Skeletal muscle satellite cell (primary cell): Measurements from ENCODE around the gene CHCHD6.

Experiments used
- H3K27me3 ChIP-seq: 2 replicates; pipeline ENCODE4 v1.7.0; 2013; ENCODE audit warnings: low read length; ENCODE audit not compliant: control insufficient read depth, insufficient read depth
- H3K36me3 ChIP-seq: 2 replicates; pipeline ENCODE4 v1.7.0; 2013; ENCODE audit warnings: mild to moderate bottlenecking, control low read depth, low read length; ENCODE audit not compliant: insufficient read depth
- H3K4me1 ChIP-seq: 2 replicates; pipeline ENCODE4 v1.7.0; 2013; ENCODE audit warnings: low read length; ENCODE audit not compliant: control insufficient read depth, insufficient read depth
- H3K4me2 ChIP-seq: 2 replicates; pipeline ENCODE4 v1.7.0; 2013; ENCODE audit warnings: mild to moderate bottlenecking, low read length
- H3K4me3 ChIP-seq: 2 replicates; pipeline ENCODE4 v1.7.0; 2013; ENCODE audit warnings: low read length
- H3K9ac ChIP-seq: 2 replicates; pipeline ENCODE4 v1.7.0; 2013; ENCODE audit warnings: mild to moderate bottlenecking, low read depth, low read length, moderate library complexity
- H3K9me3 ChIP-seq: replicated peaks from 2 replicates; pipeline ENCODE4 v1.7.0; 2013; ENCODE audit warnings: mild to moderate bottlenecking, control low read depth, low read length

The CHCHD6 gene

GRCh38 chr3:127009531-127009930 is 305.5 kb downstream of the CHCHD6 start:
- peaks cover 44% of the 10 kb centered on the region for H3K36me3 ChIP-seq

More at GRCh38 chr3:127009531-127009930, 305.5 kb downstream of the CHCHD6 start:
- H3K4me2 ChIP-seq = no peak overlapping the region
- H3K9ac ChIP-seq = no peak overlapping the region
- H3K4me1 ChIP-seq = peaks cover 5% of the 10 kb centered on the region
- H3K9me3 ChIP-seq = no peaks in the 10 kb centered on the region
- no peaks in the 10 kb centered on the region for H3K27me3 ChIP-seq
- H3K4me3 ChIP-seq = no peak overlapping the region
